ENCODE measurements around the gene TPX2.
A peak's percentile ranks its signal among the peaks of the same experiment; 100 is the strongest.
"Not testable (repeated sequence)": the region's sequence is repeated elsewhere in the genome, so short reads cannot be mapped to it uniquely, and the experiment has no call there.

The TPX2 gene

DNA sequence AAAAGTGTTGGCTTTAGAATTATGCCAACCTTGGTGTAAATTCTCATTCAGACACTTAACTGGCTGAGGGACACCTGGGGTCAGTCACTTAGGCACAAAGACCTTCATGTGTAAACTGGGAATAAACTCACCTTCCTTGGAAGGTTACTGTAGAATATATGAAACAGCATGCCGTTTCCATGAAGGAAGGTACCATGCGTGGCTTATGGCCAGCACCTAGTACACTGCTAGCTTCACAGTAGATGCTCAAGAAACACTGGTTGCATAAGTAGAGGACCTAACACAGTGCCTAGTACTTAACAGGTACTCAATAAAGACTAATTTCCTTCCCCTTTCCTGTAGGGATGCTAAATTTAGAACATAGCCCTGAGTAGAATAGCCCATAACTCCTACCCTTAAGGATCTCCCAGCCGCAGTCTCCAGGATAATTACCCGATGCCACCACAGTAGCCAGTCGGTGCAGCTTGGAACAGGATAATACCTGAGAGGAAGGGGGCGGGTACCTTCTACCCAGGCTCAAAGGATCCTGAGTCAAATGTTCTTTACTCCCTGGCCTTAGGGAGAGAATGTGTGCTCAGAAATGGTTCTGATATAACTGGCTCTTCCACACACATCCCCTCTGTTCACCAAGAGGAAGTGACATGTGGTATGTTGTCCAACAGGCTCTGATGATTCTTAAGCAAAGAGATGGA, 20.0 kb upstream of the TPX2 start:
- FAIRE-seq (no peak), DNase-seq (ENCODE audit: extremely low spot score, insufficient read length, low read depth) (no peak)

GRCh38 chr20:31719644-31720485, 19.2 kb upstream of the TPX2 start:
- FAIRE-seq (no peak), DNase-seq (ENCODE audit: extremely low spot score, insufficient read length, low read depth) (no peak)

GRCh38 chr20:31720486-31721407, 18.3 kb upstream of the TPX2 start:
- peak; percentile 75 for FAIRE-seq

DNA sequence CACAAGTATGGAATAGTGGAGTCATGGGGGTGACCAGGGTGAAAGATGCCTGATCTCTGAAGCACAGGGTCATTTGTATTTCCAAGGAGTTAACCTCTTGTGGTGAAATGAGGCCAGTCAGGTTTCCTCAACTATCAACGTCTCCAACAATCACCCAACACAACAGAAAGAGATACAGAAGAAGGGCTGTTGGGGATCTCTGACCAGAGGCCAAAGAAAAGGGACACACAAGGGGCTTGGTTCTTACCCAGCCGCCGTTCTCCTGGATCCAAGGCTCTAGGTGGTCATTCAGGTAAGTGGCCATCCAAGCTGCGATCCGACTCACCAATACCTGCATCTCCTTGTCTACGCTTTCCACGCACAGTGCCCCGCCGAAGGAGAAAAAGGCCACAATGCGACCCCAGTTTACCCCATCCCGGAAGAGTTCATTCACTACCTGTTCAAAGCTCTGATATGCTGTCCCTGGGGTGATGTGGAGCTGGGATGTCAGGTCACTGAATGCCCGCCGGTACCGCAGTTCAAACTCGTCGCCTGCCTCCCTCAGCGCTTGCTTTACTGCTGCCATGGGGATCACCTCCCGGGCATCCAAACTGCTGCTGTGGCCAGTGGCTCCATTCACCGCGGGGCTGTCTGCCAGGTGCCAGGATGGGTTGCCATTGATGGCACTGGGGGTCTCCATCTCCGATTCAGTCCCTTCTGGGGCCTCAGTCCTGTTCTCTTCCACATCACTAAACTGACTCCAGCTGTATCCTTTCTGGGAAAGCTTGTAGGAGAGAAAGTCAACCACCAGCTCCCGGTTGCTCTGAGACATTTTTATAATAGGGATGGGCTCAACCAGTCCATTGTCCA, 17.5 kb upstream of the TPX2 start:
- no peak for DNase-seq (ENCODE audit: extremely low spot score, insufficient read length, low read depth)

More at GRCh38 chr20:31720486-31721407, 18.3 kb upstream of the TPX2 start:
- no peak for DNase-seq (ENCODE audit: extremely low spot score, insufficient read length, low read depth)

GRCh38 chr20:31722257-31723068, 16.6 kb upstream of the TPX2 start, which contains the start of gene BCL2L1:
TSS of gene BCL2L1 (minus strand) at chr20:31722868. CDS start at chr20:31722218, 650 bp downstream.
- DNase-seq (ENCODE audit: extremely low spot score, insufficient read length, low read depth) (no peak), FAIRE-seq (peak; percentile 18)

More for the DNA sequence above, 17.5 kb upstream of the TPX2 start:
- FAIRE-seq: no peak

DNA sequence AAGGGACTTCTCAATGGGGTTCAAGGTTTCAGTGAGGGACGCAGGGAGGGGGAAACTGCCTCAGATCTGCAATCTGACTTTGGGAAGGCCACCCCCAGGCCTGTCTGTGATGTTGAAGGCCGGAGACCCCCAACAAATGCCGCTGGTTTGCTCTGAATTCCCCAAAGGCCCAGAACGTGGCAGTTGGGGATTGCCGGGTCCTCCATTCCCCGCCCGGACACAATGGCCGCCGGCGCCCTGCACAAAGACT, 16.1 kb upstream of the TPX2 start:
- no peak for FAIRE-seq
- DNase-seq (ENCODE audit: extremely low spot score, insufficient read length, low read depth): no peak

- FAIRE-seq (peak; percentile 82), DNase-seq (ENCODE audit: extremely low spot score, insufficient read length, low read depth) (peak; percentile 94)
Measured at GRCh38 chr20:31723319-31724078, 15.6 kb upstream of the TPX2 start.

- no peak for FAIRE-seq
- DNase-seq (ENCODE audit: extremely low spot score, insufficient read length, low read depth): no peak
Measured at GRCh38 chr20:31731321-31731717, 7.8 kb upstream of the TPX2 start.

DNA sequence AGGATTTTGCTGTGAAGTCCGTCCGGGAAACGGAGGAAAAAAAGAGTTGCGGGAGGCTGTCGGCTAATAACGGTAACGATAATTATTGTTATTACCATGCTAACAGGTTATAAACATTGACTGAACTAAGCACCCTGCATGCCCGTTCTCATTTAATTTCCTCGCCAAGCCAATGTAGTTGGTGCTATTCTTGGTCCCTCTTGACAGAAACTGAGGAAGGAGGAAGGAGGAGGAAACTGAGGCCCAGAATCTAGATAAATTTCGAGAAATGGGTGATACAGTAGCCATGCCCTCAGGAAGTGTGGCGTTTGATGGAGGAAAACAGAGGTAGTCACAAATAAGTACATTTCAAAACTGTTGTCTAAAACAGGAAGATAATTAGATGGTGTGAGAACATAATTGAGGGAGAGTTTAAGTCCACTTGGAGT, 474 bp downstream of the TPX2 start:
- DNase-seq (ENCODE audit: extremely low spot score, insufficient read length, low read depth): no peak
- FAIRE-seq: no peak

DNA sequence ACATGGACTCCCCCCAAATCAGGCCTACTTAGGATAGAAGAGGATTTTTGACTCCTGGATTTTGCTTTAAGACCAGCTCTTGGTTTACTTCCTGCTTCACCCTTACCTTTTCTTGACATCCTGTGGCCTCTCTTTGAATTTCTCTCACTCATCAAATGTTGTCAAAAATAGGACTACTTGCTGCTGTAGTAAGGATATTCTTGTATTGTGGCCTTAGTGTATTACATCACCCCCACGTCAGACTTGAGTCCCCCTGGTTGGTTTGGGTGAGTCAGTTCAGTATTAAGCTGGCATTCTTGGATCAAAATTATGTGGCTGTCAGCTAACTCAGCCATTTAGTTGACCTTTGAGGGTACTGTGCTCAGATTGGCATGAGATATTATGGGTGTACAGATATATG, 1.1 kb downstream of the TPX2 start:
- no peak for FAIRE-seq
- no peak for DNase-seq (ENCODE audit: extremely low spot score, insufficient read length, low read depth)

DNA sequence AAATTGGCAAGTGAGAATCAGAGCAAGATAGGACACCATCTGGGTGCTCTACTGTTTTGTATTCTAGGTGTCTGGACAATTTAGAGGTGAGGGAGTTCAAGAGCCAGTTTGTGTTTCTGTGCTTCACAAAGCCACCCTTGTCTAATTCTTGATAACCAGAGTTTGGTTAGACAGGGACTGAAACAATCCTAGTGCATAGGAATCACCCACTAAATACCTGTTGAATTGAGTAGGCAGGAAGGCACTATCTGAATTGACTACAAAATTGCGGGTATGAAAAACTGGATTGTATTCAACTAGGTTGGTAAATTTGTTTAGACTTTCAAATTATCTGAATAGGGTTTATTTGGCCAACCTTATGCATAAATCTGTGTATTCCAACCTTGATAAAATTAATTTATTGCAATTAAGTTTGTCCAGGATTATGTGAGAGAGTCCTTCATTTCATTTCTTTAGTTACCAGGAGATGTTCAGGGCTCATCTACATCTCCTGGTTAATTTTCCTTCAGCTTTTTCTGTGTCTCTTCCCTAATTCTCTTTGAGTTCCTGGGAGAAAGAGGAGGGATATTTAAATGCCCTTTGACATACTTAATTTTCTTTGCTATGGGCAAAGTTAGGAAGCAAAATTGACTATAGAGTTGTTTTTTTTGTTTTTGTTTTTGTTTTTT, 1.7 kb downstream of the TPX2 start:
- FAIRE-seq: no peak
- DNase-seq (ENCODE audit: extremely low spot score, insufficient read length, low read depth): no peak

DNA sequence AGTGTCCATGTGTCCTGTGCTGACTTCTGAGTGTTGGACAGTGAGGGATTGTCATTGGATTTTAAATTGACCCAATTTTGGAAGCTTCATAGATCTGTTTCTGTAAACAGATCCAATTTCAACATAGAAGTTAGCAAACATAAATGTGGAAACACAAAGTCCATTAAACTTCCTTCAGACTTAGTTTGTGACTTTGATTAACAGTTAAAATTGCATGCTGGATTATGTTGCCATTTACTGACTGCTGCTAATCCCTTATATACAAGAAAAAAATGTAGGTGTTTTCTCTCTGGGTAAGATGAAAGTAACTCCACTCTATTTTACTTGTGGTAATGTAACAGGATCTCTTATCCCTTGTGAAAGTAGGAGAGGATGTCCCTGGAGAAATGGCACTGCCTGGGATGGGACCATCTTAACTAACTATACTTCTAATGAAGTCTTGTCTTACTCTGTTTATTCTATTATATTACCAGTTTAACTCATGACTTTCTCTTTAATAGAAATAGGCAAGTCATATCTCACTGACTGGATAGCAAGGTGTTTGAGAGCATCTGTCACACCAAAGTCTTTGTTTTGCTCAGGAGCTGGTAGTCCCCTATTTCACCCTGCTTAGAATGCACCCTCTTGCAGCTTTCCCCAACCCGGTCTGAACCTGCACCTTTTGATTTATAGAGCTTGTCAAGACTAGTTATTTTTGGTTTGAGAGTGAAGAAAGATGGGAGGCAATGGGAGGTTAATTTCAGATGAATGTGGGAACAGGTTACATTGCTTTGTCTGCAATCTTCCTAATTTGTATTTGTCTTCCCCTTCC, 7.2 kb downstream of the TPX2 start:
- no peak for FAIRE-seq
- DNase-seq (ENCODE audit: extremely low spot score, insufficient read length, low read depth): no peak

DNA sequence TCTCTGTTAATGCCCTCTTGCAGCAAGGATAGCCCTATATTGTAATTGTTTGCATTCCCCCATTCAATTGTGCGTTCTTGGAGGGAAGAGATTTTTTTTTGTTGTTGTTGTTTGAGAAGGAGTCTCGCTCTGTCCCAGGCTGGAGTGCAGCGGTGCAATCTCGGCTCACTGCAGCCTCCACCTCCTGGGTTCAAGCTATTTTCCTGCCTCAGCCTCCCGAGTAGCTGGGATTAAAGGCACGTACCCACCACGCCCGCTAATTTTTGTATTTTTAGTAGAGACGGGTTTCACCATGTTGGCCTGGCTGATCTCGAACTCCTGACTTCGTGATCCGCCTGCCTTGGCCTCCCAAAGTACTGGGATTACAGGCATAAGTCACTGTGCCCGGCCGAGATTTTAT, 7.9 kb downstream of the TPX2 start:
- not testable (repeated sequence) for FAIRE-seq

DNA sequence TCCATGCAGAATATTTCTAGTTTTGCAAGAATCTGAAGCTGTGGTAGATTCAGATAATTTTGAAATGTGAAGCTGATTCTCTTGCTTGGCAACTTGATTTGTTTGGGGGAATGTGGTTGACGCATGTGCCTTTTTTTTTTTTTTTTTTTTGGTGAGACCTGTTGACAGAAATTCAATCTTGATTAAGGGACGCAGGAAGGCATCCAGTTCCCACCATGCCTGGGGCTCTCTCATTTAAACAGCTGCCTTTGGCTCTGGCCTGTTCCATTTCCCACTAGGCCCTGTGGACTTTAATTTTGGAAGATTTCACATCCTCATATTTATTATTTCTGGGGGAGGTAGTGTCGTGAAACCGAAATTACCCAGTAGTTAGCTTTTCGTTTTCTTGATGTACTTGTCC, 8.6 kb downstream of the TPX2 start:
- DNase-seq (ENCODE audit: extremely low spot score, insufficient read length, low read depth) (no peak), FAIRE-seq (no peak)

More for the DNA sequence above, 7.9 kb downstream of the TPX2 start:
- not testable (repeated sequence) for DNase-seq (ENCODE audit: extremely low spot score, insufficient read length, low read depth)

GRCh38 chr20:31749223-31749622, 10.1 kb downstream of the TPX2 start:
- FAIRE-seq: no peak

GRCh38 chr20:31751126-31751525, 12.0 kb downstream of the TPX2 start:
- no peak for DNase-seq (ENCODE audit: extremely low spot score, insufficient read length, low read depth)
- FAIRE-seq: no peak

More at GRCh38 chr20:31749223-31749622, 10.1 kb downstream of the TPX2 start:
- no peak for DNase-seq (ENCODE audit: extremely low spot score, insufficient read length, low read depth)

- FAIRE-seq (no peak), DNase-seq (ENCODE audit: extremely low spot score, insufficient read length, low read depth) (no peak)
Measured at GRCh38 chr20:31757254-31757653, 18.2 kb downstream of the TPX2 start.
